ENCODE data around the gene KCNT1. TPM values are rescaled to one million over a fixed set of nuclear protein-coding genes. Genes with fewer than 3 reads are reported as not detected.

Gene KCNT1
- total and polyA plus RNA-seq, 2 donors (not counting 3 experiments of a cell fraction or from before 2014, with no cell fraction given), result not detected

- intact Hi-C loops (cut with micrococcal nuclease), result no loop called here
- DNase-seq (ENCODE audit: low read depth, low spot score) (no peak), FAIRE-seq (no peak)
- Histone ChIP-seq H3K36me3 (ENCODE audit: control insufficient read depth in 2 of 2, extremely low read depth in 1 of 2, insufficient read depth in 2 of 2, low read length in 2 of 2) (peaks cover 2 to 9% of the 10 kb centered on the region in 2 experiments), H3K27ac (ENCODE audit: insufficient read depth, low read depth, low read length) (no peak overlapping the region), H3K4me2 (ENCODE audit: insufficient read depth, low read length) (no peak overlapping the region), H3K4me1 (ENCODE audit: control insufficient read depth, extremely low read depth, insufficient read depth, low read length) (no peaks in the 10 kb centered on the region), H3K4me3 (replicated peaks in 1 of 3; ENCODE audit: insufficient read depth in 1 of 3, low read depth in 1 of 3, low read length in 3 of 3) (no peak overlapping the region), H3K27me3 (ENCODE audit: control insufficient read depth in 2 of 2, insufficient read depth in 2 of 2, low read length in 2 of 2) (no peaks in the 10 kb centered on the region), H3K9ac (replicated peaks; ENCODE audit: extremely low read depth, insufficient read depth, low read length) (no peak overlapping the region), H4K20me1 (replicated peaks; ENCODE audit: control insufficient read depth, extremely low read depth, insufficient read depth, low read length) (peaks cover 2% of the 10 kb centered on the region), H3K9me1 (replicated peaks; ENCODE audit: control insufficient read depth, extremely low read depth, insufficient read depth, low read length) (no peaks in the 10 kb centered on the region), H3K9me3 (replicated peaks; ENCODE audit: control insufficient read depth, insufficient read depth, low read length) (no peaks in the 10 kb centered on the region), H2AFZ (ENCODE audit: low read depth, low read length) (no peak overlapping the region), H3K79me2 (ENCODE audit: control insufficient read depth, insufficient read depth, low read length) (peaks cover 51% of the 10 kb centered on the region)
- CTCF ChIA-PET, result no interaction called here
- dilution Hi-C loops (cut with MboI; ENCODE audit: extremely low pct_ligation_motif_present, low sequenced_read_pairs), result no loop called here
- POLR2A ChIA-PET, result no interaction called here
- TF ChIP-seq GATA2 (IDR thresholded peaks at IDR 0.05; ENCODE audit: insufficient read depth, insufficient read length, low read depth, low read length), result no peak
- no peak for TF ChIP-seq MAX (IDR thresholded peaks at IDR 0.05; ENCODE audit: insufficient read depth, insufficient read length)
- TF ChIP-seq POLR2A (IDR thresholded peaks at IDR 0.05; ENCODE audit: low read depth, low read length), result no peak
- TF ChIP-seq FOS (IDR thresholded peaks at IDR 0.05; ENCODE audit: borderline replicate concordance, insufficient read depth, low read length), result no peak
- no peak for TF ChIP-seq EZH2 (IDR thresholded peaks at IDR 0.05; ENCODE audit: borderline replicate concordance, low read depth, low read length, severe bottlenecking)
- no peak for TF ChIP-seq JUN (IDR thresholded peaks at IDR 0.05; ENCODE audit: borderline replicate concordance, insufficient read depth, insufficient read length, low read depth)
- TF ChIP-seq MYC (IDR thresholded peaks at IDR 0.05; ENCODE audit: low read depth, low read length), result no peak
- no peak for TF ChIP-seq POLR2AphosphoS5 (IDR thresholded peaks at IDR 0.05; ENCODE audit: insufficient read depth, low read depth, low read length)
- TF ChIP-seq CTCF (IDR thresholded peaks at IDR 0.05; ENCODE audit: extremely low read depth in 1 of 2, insufficient read depth in 1 of 2, low read depth in 1 of 2, low read length in 2 of 2), result no peak
- BruUV-seq (replicated peaks), result no TSS peak
These were observed 128.5 kb downstream of the KCNT1 start for GRCh38 chr9:135830496-135830895.
